ENCODE results near the gene MUC5B. TPM values are rescaled to one million over a fixed set of nuclear protein-coding genes. Genes with fewer than 3 reads are reported as not detected.

The MUC5B gene
- total RNA-seq, 1 donor from 2014 or later, result not detected

GRCh38 chr11:1202776-1203504, 19.9 kb upstream of the MUC5B start:
- H3K36me3 Mint-ChIP-seq (ENCODE audit: low read depth), result no peaks in the 10 kb centered on the region
- peak; percentile 49 for DNase-seq (ENCODE audit: low spot score)
- H3K9me3 Mint-ChIP-seq, result no peaks in the 10 kb centered on the region
- no peak overlapping the region for H3K27ac Mint-ChIP-seq
- H3K4me3 Mint-ChIP-seq, result no peak overlapping the region
- intact Hi-C loops (cut with micrococcal nuclease), result loop anchor here (1.0 kb wide), 2 partner anchors 312 to 371 kb away; no protein-coding TSS in a partner anchor
- H3K27me3 Mint-ChIP-seq (ENCODE audit: insufficient read depth), result no peaks in the 10 kb centered on the region
- no peaks in the 10 kb centered on the region for H3K4me1 Mint-ChIP-seq (ENCODE audit: low read depth)

- no peaks in the 10 kb centered on the region for H3K27me3 Mint-ChIP-seq (ENCODE audit: insufficient read depth)
- H3K4me1 Mint-ChIP-seq (ENCODE audit: low read depth), result no peaks in the 10 kb centered on the region
- no peaks in the 10 kb centered on the region for H3K9me3 Mint-ChIP-seq
- intact Hi-C loops (cut with micrococcal nuclease), result loop anchor here (1.0 kb wide), 2 partner anchors 312 to 371 kb away; no protein-coding TSS in a partner anchor
- H3K36me3 Mint-ChIP-seq (ENCODE audit: low read depth), result no peaks in the 10 kb centered on the region
- DNase-seq (ENCODE audit: low spot score), result no peak
- no peak overlapping the region for H3K27ac Mint-ChIP-seq
- no peak overlapping the region for H3K4me3 Mint-ChIP-seq
These were observed 19.2 kb upstream of the MUC5B start for GRCh38 chr11:1203505-1204271.

GRCh38 chr11:1204381-1205101, 18.3 kb upstream of the MUC5B start:
- intact Hi-C loops (cut with micrococcal nuclease), result no loop called here
- Mint-ChIP-seq H3K4me3 (no peak overlapping the region), H3K4me1 (ENCODE audit: low read depth) (no peaks in the 10 kb centered on the region)

GRCh38 chr11:1205121-1205986, 17.5 kb upstream of the MUC5B start:
- Mint-ChIP-seq H3K36me3 (ENCODE audit: low read depth) (no peaks in the 10 kb centered on the region), H3K4me3 (no peak overlapping the region), H3K9me3 (peaks cover 7% of the 10 kb centered on the region), H3K27ac (no peak overlapping the region), H3K4me1 (ENCODE audit: low read depth) (no peaks in the 10 kb centered on the region), H3K27me3 (ENCODE audit: insufficient read depth) (no peaks in the 10 kb centered on the region)
- DNase-seq (ENCODE audit: low spot score), result no peak
- intact Hi-C loops (cut with micrococcal nuclease), result no loop called here

More at GRCh38 chr11:1204381-1205101, 18.3 kb upstream of the MUC5B start:
- DNase-seq (ENCODE audit: low spot score), result no peak
- no peak overlapping the region for H3K27ac Mint-ChIP-seq
- peaks cover 3% of the 10 kb centered on the region for H3K9me3 Mint-ChIP-seq
- no peaks in the 10 kb centered on the region for H3K27me3 Mint-ChIP-seq (ENCODE audit: insufficient read depth)
- no peaks in the 10 kb centered on the region for H3K36me3 Mint-ChIP-seq (ENCODE audit: low read depth)

- intact Hi-C loops (cut with micrococcal nuclease), result no loop called here
- H3K27ac Mint-ChIP-seq, result no peak overlapping the region
These were observed 16.9 kb upstream of the MUC5B start for GRCh38 chr11:1205987-1206331.

GRCh38 chr11:1206391-1207271, 16.2 kb upstream of the MUC5B start:
- Mint-ChIP-seq H3K4me3 (no peak overlapping the region), H3K36me3 (ENCODE audit: low read depth) (no peaks in the 10 kb centered on the region), H3K9me3 (peaks cover 15% of the 10 kb centered on the region), H3K4me1 (ENCODE audit: low read depth) (no peaks in the 10 kb centered on the region), H3K27me3 (ENCODE audit: insufficient read depth) (no peaks in the 10 kb centered on the region), H3K27ac (no peak overlapping the region)
- no peak for DNase-seq (ENCODE audit: low spot score)
- intact Hi-C loops (cut with micrococcal nuclease), result no loop called here

More at GRCh38 chr11:1205987-1206331, 16.9 kb upstream of the MUC5B start:
- no peak for DNase-seq (ENCODE audit: low spot score)
- H3K4me3 Mint-ChIP-seq, result no peak overlapping the region
- no peaks in the 10 kb centered on the region for H3K36me3 Mint-ChIP-seq (ENCODE audit: low read depth)
- no peaks in the 10 kb centered on the region for H3K27me3 Mint-ChIP-seq (ENCODE audit: insufficient read depth)
- peaks cover 10% of the 10 kb centered on the region for H3K9me3 Mint-ChIP-seq
- no peaks in the 10 kb centered on the region for H3K4me1 Mint-ChIP-seq (ENCODE audit: low read depth)

GRCh38 chr11:1207401-1208143, 15.3 kb upstream of the MUC5B start:
- Mint-ChIP-seq H3K4me1 (ENCODE audit: low read depth) (no peaks in the 10 kb centered on the region), H3K36me3 (ENCODE audit: low read depth) (no peaks in the 10 kb centered on the region), H3K4me3 (no peak overlapping the region), H3K27ac (no peak overlapping the region), H3K27me3 (ENCODE audit: insufficient read depth) (no peaks in the 10 kb centered on the region), H3K9me3 (peaks cover 21% of the 10 kb centered on the region)
- DNase-seq (ENCODE audit: low spot score), result no peak
- intact Hi-C loops (cut with micrococcal nuclease), result no loop called here

GRCh38 chr11:1208144-1208393, 14.8 kb upstream of the MUC5B start:
- Mint-ChIP-seq H3K36me3 (ENCODE audit: low read depth) (no peaks in the 10 kb centered on the region), H3K27me3 (ENCODE audit: insufficient read depth) (no peaks in the 10 kb centered on the region), H3K4me3 (no peak overlapping the region), H3K4me1 (ENCODE audit: low read depth) (no peaks in the 10 kb centered on the region), H3K27ac (no peak overlapping the region), H3K9me3 (peaks cover 21% of the 10 kb centered on the region)
- intact Hi-C loops (cut with micrococcal nuclease), result no loop called here
- no peak for DNase-seq (ENCODE audit: low spot score)

- H3K9me3 Mint-ChIP-seq, result peaks cover 21% of the 10 kb centered on the region
- no peak overlapping the region for H3K27ac Mint-ChIP-seq
- DNase-seq (ENCODE audit: low spot score), result no peak
- no peaks in the 10 kb centered on the region for H3K36me3 Mint-ChIP-seq (ENCODE audit: low read depth)
- H3K4me3 Mint-ChIP-seq, result no peak overlapping the region
- H3K4me1 Mint-ChIP-seq (ENCODE audit: low read depth), result no peaks in the 10 kb centered on the region
- intact Hi-C loops (cut with micrococcal nuclease), result no loop called here
- H3K27me3 Mint-ChIP-seq (ENCODE audit: insufficient read depth), result no peaks in the 10 kb centered on the region
These were observed 14.2 kb upstream of the MUC5B start for GRCh38 chr11:1208394-1209261.

- H3K4me1 Mint-ChIP-seq (ENCODE audit: low read depth), result no peaks in the 10 kb centered on the region
- H3K27me3 Mint-ChIP-seq (ENCODE audit: insufficient read depth), result no peaks in the 10 kb centered on the region
- no peak overlapping the region for H3K27ac Mint-ChIP-seq
- peaks cover 21% of the 10 kb centered on the region for H3K9me3 Mint-ChIP-seq
- no peak for DNase-seq (ENCODE audit: low spot score)
- no peaks in the 10 kb centered on the region for H3K36me3 Mint-ChIP-seq (ENCODE audit: low read depth)
- intact Hi-C loops (cut with micrococcal nuclease), result no loop called here
- no peak overlapping the region for H3K4me3 Mint-ChIP-seq
These were observed 13.4 kb upstream of the MUC5B start for GRCh38 chr11:1209371-1210057.
